Measurements from ENCODE around the gene ZFP92. TPM values are rescaled to one million over a fixed set of nuclear protein-coding genes. Genes with fewer than 3 reads are reported as not detected.
A peak's percentile ranks its signal among the peaks of the same experiment; 100 is the strongest.
"Not testable (repeated sequence)": the region's sequence is repeated elsewhere in the genome, so short reads cannot be mapped to it uniquely, and the experiment has no call there.

Gene ZFP92
- total RNA-seq, 2 experiments from 2014 or later, result 1.2 to 1.3 TPM

DNA sequence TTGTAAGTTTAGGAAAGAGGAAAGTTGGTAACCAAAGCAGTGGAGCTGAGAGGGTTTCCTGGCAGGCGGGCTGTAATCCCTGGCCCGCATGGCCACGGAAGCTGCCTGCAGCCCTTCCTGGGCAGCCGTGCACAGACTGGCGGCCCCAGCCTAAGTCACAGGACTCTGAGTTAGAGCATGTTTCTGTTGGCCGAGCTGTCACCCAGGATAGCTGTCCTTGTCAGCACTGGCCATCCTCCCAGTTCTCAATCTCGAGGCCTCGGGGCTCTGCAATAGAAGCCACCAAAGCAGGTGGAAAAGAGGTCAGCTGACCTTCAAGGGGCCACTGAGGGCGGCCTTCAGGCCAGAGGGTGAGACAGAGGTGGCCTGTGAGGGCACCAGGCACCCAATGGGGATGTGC lies 30.6 kb upstream of the ZFP92 start:
- Mint-ChIP-seq H3K27ac (no peak overlapping the region), H3K36me3 (ENCODE audit: low read depth) (no peaks in the 10 kb centered on the region), H3K4me3 (no peak overlapping the region), H3K9me3 (no peaks in the 10 kb centered on the region), H3K4me1 (ENCODE audit: low read depth) (no peaks in the 10 kb centered on the region), H3K27me3 (no peaks in the 10 kb centered on the region)
- ATAC-seq (no peak), DNase-seq (no peak)
- intact Hi-C loops (cut with micrococcal nuclease), result no loop called here
- CTCF ChIA-PET, result interaction anchor here (0.7 kb wide), 1 partner anchor 348 kb away, joined by 3 read pairs; no protein-coding TSS in a partner anchor
- TF ChIP-seq, protein P1, sequence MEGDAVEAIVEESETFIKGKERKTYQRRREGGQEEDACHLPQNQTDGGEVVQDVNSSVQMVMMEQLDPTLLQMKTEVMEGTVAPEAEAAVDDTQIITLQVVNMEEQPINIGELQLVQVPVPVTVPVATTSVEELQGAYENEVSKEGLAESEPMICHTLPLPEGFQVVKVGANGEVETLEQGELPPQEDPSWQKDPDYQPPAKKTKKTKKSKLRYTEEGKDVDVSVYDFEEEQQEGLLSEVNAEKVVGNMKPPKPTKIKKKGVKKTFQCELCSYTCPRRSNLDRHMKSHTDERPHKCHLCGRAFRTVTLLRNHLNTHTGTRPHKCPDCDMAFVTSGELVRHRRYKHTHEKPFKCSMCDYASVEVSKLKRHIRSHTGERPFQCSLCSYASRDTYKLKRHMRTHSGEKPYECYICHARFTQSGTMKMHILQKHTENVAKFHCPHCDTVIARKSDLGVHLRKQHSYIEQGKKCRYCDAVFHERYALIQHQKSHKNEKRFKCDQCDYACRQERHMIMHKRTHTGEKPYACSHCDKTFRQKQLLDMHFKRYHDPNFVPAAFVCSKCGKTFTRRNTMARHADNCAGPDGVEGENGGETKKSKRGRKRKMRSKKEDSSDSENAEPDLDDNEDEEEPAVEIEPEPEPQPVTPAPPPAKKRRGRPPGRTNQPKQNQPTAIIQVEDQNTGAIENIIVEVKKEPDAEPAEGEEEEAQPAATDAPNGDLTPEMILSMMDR (IDR thresholded peaks at IDR 0.05), result no peak
- POLR2A ChIA-PET, result no interaction called here

DNA sequence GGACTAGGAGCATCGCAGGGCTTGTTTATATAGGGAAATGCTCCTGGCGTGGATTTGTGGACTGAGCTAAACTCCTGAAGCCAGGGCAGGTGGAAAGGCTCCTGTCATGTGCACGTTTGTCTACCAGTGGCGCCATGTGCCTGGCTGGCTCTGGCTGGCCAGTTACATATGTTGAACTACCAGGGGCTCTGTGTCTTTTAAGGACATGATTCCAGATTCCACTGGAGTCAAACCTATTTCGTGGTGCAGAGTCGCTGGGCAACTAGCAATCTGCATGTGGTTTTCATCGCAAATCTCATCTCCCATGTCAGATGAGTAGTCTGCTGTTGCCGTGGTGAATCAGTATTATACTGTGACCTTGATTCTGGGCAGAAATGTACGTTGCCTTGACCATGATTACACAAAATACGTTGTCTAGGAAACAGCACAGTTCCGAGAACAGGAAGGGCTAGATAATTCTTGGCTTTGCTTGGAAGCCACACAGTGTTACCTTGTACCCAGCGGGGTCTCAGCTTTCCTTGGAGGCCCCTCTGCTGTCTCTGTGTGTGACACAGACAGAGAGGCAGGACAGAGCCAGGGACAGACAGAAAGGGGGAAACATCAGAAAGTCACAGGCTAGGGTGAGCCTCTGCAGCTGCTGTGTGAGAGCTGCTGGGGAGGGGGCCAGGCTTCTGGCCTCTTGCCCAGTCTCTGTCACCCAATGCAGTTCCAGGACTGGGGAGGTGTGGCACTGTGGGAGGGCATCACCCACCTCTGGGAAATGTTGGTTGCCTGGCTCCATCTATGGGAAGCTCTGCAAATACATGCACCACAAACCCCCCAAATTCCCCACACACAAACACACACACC lies 29.4 kb upstream of the ZFP92 start:
- TF ChIP-seq, protein P1 (IDR thresholded peaks at IDR 0.05), result no peak
- Mint-ChIP-seq H3K9me3 (no peaks in the 10 kb centered on the region), H3K36me3 (ENCODE audit: low read depth) (no peaks in the 10 kb centered on the region), H3K4me3 (no peak overlapping the region), H3K4me1 (ENCODE audit: low read depth) (no peaks in the 10 kb centered on the region), H3K27me3 (no peaks in the 10 kb centered on the region), H3K27ac (no peak overlapping the region)
- POLR2A ChIA-PET, result interaction anchor here (0.6 kb wide), 1 partner anchor 347 kb away, joined by 6 read pairs; no protein-coding TSS in a partner anchor
- DNase-seq (peak; percentile 35), ATAC-seq (peak; percentile 76)
- CTCF ChIA-PET, result interaction anchor here (0.7 kb wide), 1 partner anchor 349 kb away, joined by 3 read pairs; no protein-coding TSS in a partner anchor
- intact Hi-C loops (cut with micrococcal nuclease), result no loop called here

DNA sequence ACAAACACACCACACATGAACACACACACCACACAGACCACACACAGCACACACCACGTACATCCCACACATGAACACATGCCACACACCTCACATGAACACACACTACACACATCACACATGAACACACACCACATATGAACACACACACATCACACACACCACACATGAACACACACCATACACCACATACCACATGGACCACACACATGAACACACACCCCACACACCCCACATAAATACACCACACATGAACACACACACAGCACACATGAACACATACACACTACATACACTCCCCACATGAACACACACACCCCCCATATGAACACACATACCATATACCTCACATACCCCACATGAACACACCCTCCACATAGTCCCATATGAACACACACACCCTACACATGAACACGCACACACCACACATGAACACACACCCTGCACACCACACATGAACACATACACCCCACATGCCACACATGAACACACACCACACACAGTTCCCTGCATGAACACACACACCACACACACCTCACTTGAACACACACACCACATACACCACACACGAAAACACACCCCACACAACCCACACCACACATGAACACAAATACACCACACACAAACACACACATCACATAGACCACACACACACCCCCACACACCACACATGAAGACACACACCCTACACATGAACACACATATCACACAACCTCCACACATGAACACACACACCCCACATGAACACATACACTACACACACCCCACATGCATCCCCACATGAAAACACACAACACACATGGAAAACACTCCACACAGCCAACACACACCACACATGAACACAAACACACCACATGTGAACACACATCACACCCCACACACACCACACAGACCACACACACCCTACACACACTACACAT lies 28.4 kb upstream of the ZFP92 start:
- CTCF ChIA-PET, result no interaction called here
- intact Hi-C loops (cut with micrococcal nuclease), result no loop called here
- no peaks in the 10 kb centered on the region for H3K4me1 Mint-ChIP-seq (ENCODE audit: low read depth)

GRCh38 chrX:153384390-153384789 lies 26.9 kb upstream of the ZFP92 start:
- POLR2A ChIA-PET, result no interaction called here
- intact Hi-C loops (cut with micrococcal nuclease), result no loop called here
- DNase-seq (no peak), ATAC-seq (no peak)
- Mint-ChIP-seq H3K4me3 (no peak overlapping the region), H3K36me3 (ENCODE audit: low read depth) (no peaks in the 10 kb centered on the region), H3K27me3 (no peaks in the 10 kb centered on the region), H3K4me1 (ENCODE audit: low read depth) (no peaks in the 10 kb centered on the region), H3K27ac (no peak overlapping the region), H3K9me3 (no peaks in the 10 kb centered on the region)
- TF ChIP-seq, protein P1 (IDR thresholded peaks at IDR 0.05), result no peak
- CTCF ChIA-PET, result no interaction called here

More for the DNA sequence above, 28.4 kb upstream of the ZFP92 start:
- Mint-ChIP-seq H3K27ac (no peak overlapping the region), H3K9me3 (no peaks in the 10 kb centered on the region), H3K36me3 (ENCODE audit: low read depth) (no peaks in the 10 kb centered on the region), H3K27me3 (no peaks in the 10 kb centered on the region), H3K4me3 (no peak overlapping the region)
- no peak for DNase-seq
- TF ChIP-seq, protein P1 (IDR thresholded peaks at IDR 0.05), result no peak
- no peak for ATAC-seq
- POLR2A ChIA-PET, result no interaction called here

DNA sequence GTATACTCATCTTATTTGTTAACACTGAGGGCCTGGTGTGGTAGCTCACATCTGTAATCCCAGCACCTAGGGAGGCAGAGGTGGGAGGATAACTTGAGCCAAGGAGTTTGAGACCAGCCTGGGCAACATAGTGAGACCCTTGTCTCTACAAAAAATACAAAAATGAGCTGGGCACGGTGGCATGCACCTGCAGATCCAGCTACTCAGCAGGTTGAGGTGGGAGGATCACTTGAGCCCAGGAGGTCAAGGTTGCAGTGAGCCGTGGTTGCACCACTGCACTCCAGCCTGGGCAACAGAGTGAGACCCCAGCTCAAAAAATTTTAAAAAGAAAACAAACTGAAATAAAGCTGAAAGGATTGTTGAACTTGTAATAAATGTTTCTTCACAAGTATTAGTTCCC lies 26.3 kb upstream of the ZFP92 start:
- H3K4me1 Mint-ChIP-seq (ENCODE audit: low read depth); H3K4me3 Mint-ChIP-seq; H3K27me3 Mint-ChIP-seq; H3K9me3 Mint-ChIP-seq; intact Hi-C loops (cut with micrococcal nuclease); ATAC-seq; H3K27ac Mint-ChIP-seq; DNase-seq; POLR2A ChIA-PET; H3K36me3 Mint-ChIP-seq (ENCODE audit: low read depth): not testable (repeated sequence)
- CTCF ChIA-PET, result interaction anchor here (0.9 kb wide), 1 partner anchor 15 kb away, joined by 3 read pairs; no protein-coding TSS in a partner anchor
